NCI-H146 (cell line): ENCODE measurements around the gene SMIM29.

Experiments
- DNase-seq: peaks from one replicate; lab custom pipeline; 2025; lab: John Stamatoyannopoulos, UW

SMIM29 gene

GRCh38 chr6:34226066-34226465, 22.7 kb downstream of the SMIM29 start:
- no peak for DNase-seq

- no peak for DNase-seq
These were observed 23.3 kb downstream of the SMIM29 start for GRCh38 chr6:34225551-34225950.

- peak; percentile 87 for DNase-seq
These were observed 24.6 kb downstream of the SMIM29 start for GRCh38 chr6:34223956-34224940.

DNA sequence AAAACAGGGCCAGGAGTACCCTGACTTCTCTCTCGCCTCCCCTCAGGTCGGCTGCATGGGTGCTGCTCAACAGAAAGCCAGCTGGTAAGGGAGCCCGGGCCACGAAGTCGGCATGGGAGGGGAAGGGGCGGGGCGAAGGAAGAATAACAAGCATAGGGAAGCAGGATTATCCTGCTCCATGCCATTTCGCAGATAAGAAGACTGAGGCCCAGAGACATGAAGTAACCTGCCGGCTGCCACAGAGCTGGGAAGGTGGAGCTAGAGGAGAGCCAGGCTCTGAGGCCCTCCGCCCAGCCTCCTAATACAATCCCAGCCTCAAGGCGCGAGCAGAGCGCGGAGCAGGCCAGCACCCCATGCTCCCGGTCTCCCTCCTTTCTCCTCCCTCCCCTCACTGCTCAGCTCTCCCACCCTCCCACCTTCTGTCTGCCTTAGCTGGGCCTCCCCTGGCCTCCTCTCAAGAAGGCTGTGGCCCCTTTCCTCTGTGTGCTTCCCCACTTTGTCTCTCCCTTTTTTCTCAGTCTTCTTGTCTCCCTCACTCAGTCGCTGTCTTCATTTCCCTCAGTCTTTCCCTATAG, 25.3 kb downstream of the SMIM29 start:
- peak; percentile 55 for DNase-seq

GRCh38 chr6:34218691-34219090, 30.1 kb downstream of the SMIM29 start:
- DNase-seq = no peak

GRCh38 chr6:34213772-34214171, 35.0 kb downstream of the SMIM29 start:
- no peak for DNase-seq

GRCh38 chr6:34207695-34208443, 40.9 kb downstream of the SMIM29 start:
- DNase-seq = no peak

DNA sequence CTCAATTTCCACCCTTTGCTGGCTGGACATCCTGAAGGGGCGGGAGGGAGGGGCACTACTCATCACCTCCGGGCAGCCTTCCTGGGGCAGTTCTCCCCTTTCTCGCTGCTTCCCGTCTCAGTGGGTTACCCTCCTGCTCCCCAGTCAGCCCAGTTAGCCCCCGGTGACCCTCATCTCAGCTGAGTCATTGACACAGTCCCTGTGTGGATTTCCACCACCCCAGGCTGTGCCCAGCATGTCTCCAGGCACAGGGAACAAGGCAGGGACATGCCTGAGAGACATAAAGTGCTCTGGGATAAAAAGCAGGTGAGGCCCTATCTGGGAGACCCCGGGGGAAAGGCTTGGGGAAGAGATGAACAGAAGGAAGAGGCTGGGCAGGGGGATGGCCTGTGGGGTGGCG, 42.1 kb downstream of the SMIM29 start:
- no peak for DNase-seq

DNA sequence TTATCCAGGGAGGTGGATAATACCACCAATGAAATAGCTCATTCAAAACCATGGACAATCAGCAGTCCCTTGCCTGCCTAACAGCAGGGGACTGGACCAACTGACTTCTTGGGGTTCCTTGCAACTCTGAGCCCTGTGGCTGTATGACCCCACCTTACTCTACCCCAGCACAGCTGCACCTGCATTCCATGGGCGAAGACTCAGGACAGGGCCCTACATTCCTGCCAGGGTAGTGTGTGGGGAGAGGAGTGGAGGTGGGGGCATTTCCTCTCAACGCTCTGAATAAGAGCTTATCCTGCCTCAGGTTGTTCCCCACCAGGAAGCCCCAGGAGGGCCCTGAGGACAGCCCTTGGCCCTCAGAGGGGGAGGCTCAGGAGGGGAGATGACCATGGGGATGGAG, 42.9 kb downstream of the SMIM29 start:
- DNase-seq = no peak

DNA sequence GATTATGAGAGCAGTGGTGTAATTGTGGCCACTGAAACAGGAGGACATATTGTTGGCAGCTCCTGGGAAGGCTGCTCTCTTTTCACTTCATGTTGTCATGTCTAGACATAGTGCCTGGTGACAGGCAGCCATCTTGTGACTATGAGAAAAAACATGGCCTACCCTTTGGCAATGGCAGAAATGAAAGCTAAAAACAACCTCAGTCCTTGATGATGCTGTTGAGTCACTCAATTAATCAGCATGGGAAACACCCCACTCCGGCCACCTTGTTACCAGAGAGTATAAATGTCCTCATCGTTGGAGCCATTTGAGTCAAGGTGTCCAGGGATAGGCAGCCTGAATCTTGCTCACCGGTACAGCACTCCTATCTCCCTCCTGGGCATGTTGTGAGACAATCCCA, 43.3 kb downstream of the SMIM29 start:
- no peak for DNase-seq

- DNase-seq = no peak
These were observed 44.1 kb downstream of the SMIM29 start for GRCh38 chr6:34204693-34205092.

DNA sequence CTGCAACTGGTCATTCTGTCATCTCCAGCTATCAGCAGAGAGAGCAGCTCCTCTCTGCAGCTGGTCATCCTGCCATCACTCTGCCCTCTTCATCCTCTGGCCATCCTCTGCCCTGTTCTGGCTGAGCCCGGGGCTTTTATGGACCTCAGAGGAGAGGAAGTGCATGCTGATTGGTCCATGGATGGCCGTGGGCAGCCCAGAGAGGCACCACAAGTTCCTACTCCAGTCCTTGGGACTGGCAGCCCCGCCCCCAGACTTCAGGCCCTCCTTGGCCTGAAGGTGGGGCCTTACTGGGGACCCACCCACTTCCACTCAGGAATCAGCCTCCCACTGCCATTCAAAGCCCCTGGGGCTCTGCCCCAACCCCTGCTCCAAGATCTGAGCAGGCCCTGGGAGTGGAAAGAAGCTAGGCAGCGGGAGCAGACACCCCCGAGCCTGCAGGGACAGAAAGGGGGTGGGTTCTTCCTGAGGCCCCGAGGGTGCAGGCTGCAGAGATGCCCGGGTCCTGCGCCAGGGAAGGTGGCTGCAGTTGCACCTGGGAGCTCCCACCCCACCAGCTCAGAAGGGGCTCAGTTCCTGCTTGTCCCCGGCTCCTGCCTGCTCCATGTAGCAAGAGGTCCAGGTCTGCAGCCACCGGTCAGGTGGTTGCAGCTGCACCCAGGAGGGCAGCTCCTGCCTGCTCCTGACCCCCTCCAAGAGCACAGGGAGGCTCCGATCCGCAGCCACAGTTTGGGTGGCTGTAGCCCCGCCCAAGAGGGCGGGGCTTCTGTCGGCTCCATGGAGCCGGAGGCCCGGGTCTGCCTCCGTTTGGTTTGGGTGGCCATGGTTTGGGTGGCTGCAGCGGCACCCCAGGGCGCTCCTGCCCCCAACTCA, 46.2 kb downstream of the SMIM29 start:
- DNase-seq = peak; percentile 25

DNA sequence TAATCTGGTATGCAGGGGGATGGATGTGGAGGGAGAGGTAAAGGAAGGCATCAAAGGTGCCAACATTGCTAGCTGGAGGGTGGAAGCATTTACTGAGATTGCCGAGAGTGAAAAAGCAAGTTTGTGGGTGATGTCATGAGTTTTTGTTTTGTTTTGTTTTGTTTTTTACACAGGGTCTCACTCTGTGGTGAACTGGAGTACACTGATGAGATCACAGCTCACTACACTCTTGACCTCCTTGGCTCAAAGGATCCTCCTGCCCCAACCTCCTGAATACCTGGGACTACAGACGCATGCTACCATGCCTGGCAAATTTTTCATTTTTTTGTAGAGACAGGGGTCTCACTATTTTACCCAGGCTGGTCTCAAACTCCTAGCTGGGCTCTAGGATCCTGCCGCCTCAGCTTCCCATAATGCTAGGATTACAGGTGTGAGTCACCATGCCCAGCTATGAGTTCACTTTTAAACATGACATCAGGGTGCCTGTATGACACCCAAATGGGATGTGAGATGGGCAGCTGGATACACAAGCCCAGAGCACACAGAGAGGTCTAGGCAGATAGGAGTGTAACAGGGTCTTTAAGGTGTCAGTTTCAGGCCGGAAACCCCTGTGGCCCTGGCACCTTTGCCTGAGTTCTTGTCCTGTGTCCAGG, 47.2 kb downstream of the SMIM29 start:
- peak; percentile 16 for DNase-seq

- DNase-seq = no peak
These were observed 48.4 kb downstream of the SMIM29 start for GRCh38 chr6:34200340-34200971.

- DNase-seq = peak; percentile 47
These were observed 52.0 kb downstream of the SMIM29 start for GRCh38 chr6:34196833-34197195.
